NCI-H2196 (cell line): ENCODE measurements around the gene BABAM1.

Experiments
- DNase-seq: peaks from one replicate; lab custom pipeline; 2025; ENCODE audit not compliant: unreplicated experiment; lab: John Stamatoyannopoulos, UW

Gene BABAM1

GRCh38 chr19:17243211-17243829 is 23.9 kb upstream of the BABAM1 start:
- DNase-seq: no peak

DNA sequence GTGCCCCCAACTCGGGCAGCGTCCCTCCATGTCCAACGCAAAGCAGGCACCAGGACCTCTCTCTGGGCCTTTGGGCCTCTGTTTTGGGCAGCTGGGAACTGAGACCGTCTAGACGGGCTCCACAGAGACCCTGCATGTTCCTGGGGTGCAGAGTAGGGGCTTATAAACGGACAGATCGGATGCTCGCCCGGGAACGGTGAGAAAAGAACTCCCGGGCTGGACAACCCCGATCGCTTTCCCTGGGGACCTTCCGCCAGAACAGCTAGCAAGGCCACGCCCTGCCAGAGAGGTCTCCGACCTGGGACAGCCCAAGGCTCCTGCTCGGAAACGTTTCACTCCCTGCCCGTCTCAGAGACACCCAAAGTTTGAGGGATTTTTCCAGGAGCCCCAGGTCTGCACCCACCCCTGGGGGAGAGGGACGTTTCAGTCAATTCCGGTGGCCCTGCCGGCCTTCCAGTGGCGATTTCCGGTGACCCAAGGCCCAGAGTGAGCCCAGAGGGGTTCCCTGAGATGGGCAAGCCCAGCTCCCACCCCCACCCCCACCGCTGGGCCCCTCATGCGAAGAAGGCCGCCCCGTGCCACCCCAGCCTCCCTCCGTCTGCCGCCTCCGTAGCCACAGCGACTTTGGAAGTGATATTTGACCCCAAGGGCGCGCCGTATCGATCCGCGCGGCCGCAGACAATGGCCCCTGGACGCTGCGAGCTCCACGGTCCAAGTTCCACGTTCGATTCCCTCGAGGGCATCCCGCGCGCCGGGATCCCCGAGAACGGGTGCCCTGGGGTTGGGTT is 23.2 kb upstream of the BABAM1 start:
- no peak for DNase-seq

GRCh38 chr19:17244618-17245534 is 22.4 kb upstream of the BABAM1 start:
- no peak for DNase-seq

DNA sequence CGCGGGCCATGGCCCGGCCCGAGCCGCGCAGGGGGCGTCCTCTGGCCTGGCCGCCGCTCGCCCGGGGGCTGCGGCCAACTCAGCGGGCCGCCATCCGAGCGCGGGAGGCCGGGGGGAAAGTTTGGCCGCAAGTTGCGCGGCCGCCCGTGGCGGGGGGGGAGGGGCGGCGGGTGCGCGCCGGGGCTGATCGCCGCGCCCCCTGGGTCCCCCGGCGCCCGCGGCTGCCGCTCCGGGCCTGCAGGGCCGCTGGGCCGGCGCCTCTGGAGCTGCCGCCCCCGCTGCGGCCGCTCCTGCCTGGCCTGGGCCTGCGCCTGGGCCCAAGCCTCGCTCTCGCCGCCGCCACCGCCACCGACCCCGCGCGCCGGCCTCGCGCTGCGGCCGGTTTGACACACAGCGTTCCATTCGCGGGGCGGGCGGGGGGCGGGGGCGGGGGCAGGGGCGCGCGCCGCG is 21.7 kb upstream of the BABAM1 start, which contains the start of gene NR2F6:
NR2F6 (minus strand) TSS at position 385 of the 450 bp plus-strand sequence. CDS start 699 bp downstream, outside the sequence.
- DNase-seq: no peak

DNA sequence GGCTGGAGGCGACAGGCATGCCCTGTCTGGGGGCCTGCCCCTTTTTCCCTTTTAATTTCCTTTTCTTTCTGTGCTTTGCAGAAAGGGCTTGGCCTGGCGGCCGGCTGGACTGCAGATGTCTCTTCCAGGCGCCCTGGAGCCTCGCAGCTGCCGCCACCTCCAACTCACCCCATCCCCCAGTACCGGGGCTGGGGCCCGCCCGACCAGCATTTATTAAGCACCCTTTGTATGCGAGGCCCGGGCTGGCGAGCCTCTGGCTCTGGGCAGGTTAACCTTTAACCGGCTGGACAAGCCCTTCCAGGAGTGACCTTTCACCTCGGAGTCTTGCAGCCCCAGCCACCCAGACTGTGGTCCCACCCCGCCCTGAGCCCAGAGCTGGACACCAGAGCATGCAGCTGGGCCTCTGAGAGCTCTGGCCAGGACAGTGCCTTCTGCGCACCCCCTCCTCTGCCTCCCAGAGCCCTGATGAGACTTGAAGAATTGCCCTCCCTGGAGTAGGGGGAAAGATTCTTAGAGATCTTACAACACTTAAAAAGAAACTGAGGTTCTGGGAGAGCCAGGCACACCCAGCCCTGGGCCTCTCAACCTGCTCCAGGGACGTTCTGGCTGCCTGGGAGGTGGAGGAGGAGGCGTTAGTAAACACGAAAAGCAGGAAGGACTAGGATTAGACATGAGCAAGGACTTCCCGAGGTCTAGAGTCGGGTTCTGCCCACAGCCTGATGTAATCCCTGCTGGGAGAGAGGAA is 20.4 kb upstream of the BABAM1 start:
- peak; percentile 85 for DNase-seq

GRCh38 chr19:17248011-17248776 is 19.0 kb upstream of the BABAM1 start:
- peak; percentile 61 for DNase-seq

GRCh38 chr19:17249887-17250548 is 17.2 kb upstream of the BABAM1 start:
- no peak for DNase-seq

GRCh38 chr19:17254636-17255035 is 12.6 kb upstream of the BABAM1 start:
- DNase-seq: no peak

DNA sequence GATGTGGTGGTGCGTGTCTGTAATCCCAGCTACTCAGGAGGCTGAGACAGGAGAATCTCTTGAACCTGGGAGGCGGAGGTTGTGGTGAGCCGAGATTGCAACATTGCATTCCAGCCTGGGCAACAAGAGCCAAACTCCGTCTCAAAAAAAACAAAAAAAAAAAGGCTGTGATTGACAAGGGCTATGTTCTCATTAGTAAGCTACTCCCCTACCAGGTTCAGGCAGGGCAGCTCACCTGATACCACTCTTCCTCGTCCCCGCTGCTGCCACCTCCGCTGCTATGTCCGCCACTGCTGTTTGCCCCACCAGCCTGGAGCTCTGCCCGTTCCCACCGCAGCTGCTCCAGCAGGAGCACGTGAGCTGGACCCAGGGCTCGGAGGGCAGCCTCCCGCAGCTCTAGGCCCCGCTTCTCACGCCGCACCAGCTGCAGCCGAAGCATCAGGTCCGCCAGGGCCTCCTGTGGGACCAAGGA is 12.1 kb upstream of the BABAM1 start:
- DNase-seq: peak; percentile 51

DNA sequence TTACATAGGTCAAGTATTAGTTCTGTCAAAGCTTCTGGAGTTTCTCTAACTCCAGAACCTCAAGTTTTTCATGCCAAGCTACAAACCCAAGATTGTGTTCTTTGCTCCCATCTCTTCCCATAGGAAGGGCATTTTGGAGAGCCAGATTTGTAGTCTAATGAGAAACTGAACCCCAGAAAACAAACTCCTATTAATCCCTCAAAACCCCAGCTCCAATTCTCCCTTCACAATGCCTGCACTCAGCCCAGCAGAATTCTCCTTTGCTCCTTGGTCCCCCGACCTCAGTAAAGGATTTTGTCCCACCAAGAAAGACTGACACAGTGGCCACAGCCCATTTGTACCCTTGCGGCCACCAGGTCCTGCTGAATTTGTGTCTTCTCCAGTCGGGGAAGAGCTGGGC is 11.1 kb upstream of the BABAM1 start:
- no peak for DNase-seq

DNA sequence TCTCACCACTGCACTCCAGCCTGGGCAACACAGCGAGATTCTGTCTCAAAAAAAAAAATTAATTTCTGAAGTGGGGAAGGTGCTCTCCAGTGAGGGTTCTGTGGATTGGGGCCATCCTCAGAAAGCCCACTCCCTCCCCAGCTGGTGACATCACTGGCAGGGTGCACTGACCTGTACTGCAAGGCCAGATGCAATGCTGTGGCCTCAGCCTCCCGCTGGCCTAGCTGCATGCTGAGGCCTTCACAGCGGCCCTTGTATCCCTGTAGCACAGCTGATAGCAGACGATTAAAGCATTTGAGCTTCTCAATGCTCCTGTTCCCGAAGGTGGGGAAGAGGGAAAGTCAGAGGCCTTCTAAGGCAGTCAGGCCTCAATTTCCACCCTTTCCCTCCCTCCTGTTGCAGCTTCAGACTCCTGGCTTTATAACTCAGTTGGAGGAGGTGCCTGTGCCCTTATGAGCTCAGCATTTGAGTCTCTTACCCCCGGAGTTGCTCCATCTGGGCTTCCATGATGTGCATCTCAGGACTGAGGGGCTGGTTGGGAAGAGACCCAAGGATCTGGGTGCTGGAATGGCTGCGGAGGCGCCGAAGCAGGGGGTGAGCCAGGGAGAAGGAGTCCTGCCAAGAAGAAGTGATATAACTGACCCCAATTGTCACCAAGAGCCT is 8.0 kb upstream of the BABAM1 start:
- peak; percentile 20 for DNase-seq

- DNase-seq: no peak
Observed at GRCh38 chr19:17259934-17260333, 7.3 kb upstream of the BABAM1 start.

- peak; percentile 88 for DNase-seq
Observed at GRCh38 chr19:17260842-17261325, 6.4 kb upstream of the BABAM1 start.

- DNase-seq: no peak
Observed at GRCh38 chr19:17262557-17262956, 4.7 kb upstream of the BABAM1 start.

DNA sequence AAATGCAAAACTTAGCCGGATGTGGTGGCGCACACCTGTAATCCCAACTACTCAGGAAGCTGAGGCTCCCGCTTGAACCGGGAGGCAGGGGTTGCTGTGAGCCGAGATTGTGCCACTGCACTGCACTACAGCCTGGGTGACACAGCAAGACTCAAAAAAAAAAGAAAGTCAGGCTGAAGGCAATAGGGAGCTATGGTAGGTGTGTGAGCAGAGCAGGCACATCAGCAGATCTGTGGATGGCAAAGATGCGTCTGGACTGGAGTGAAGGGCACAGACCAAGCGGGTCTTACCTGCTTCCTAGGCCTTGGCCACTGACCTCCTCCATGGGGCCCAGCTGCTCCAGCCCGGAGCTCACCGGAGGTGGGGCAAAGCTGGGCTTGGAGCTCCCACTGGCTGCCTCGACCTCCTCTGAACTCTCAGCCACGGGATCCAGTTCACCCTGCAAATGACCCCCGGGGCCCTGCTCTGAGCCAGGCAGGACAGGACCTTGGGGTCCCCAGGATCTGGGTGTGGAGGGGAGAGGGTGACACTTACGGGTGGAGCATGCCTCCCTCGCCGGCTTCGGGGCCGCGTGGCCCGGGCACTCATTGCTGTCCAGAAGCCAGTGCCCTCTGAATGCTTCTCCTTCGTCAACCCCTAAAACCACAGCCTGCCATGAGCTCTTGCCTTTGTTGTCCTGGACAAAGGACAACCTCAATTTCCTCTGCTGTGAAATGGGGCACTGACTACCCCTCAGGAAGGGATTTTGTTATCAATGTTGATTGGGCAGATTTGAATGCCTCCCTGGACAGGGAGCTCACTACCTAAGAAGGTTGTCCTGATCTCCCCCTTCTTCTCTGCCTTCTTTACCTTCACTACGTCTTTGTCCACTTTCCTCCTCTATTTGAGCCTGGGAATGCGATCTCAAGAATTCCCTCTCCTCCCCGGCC is 3.3 kb upstream of the BABAM1 start:
- DNase-seq: no peak

GRCh38 chr19:17264641-17264979 is 2.6 kb upstream of the BABAM1 start, which contains the start of gene USHBP1:
TSS of gene USHBP1 (minus strand) at chr19:17264745. CDS start at chr19:17264299, 446 bp downstream.
- no peak for DNase-seq

- DNase-seq: no peak
Observed at GRCh38 chr19:17266026-17266425, 1.2 kb upstream of the BABAM1 start.

GRCh38 chr19:17266589-17266974 is 661 bp upstream of the BABAM1 start:
- no peak for DNase-seq
